Endothelial cell of umbilical vein (primary cell): ENCODE results near the gene PLEKHG3.

Experiments used
- CTCF ChIP-seq, 2 donors: IDR thresholded peaks; 1 replicate in 1 of 2; 2 replicates in 1 of 2; pipeline ENCODE4 v1.5.1; 2011; ENCODE audit warnings: low read length in 2 of 2, mild to moderate bottlenecking in 2 of 2, moderate library complexity in 2 of 2, control low read depth in 1 of 2, inconsistent platforms in 1 of 2, low read depth in 1 of 2; ENCODE audit not compliant: insufficient read depth in 1 of 2; ENCODE audit errors: extremely low read depth in 1 of 2
- EZH2 ChIP-seq: IDR thresholded peaks from 2 replicates; pipeline ENCODE4 v1.6.1; 2012; ENCODE audit warnings: borderline replicate concordance, low read depth, mild to moderate bottlenecking, moderate library complexity, low read length, inconsistent platforms; ENCODE audit not compliant: severe bottlenecking
- FOS ChIP-seq: IDR thresholded peaks from 2 replicates; pipeline ENCODE4 v1.6.1; 2011; ENCODE audit warnings: mild to moderate bottlenecking, low read length, moderate library complexity, borderline replicate concordance; ENCODE audit not compliant: insufficient read depth
- JUN ChIP-seq: IDR thresholded peaks from 2 replicates; pipeline ENCODE4 v1.6.1; 2011; ENCODE audit warnings: borderline replicate concordance, low read depth; ENCODE audit not compliant: insufficient read length, insufficient read depth
- MAX ChIP-seq: IDR thresholded peaks from 2 replicates; pipeline ENCODE4 v1.6.1; 2011; ENCODE audit not compliant: insufficient read depth, insufficient read length
- MYC ChIP-seq: IDR thresholded peaks from one replicate; pipeline ENCODE4 v1.6.1; 2011; ENCODE audit warnings: mild to moderate bottlenecking, low read depth, low read length
- POLR2A ChIP-seq: IDR thresholded peaks from 2 replicates; pipeline ENCODE4 v1.6.1; 2012; ENCODE audit warnings: low read depth, mild to moderate bottlenecking, control low read depth, low read length
- POLR2AphosphoS5 ChIP-seq: IDR thresholded peaks from 2 replicates; pipeline ENCODE4 v1.6.1; 2012; ENCODE audit warnings: low read depth, mild to moderate bottlenecking, control low read depth, low read length, moderate library complexity; ENCODE audit not compliant: insufficient read depth

- TF ChIP-seq POLR2A (no peak), CTCF (IDR thresholded peaks at IDR 0.05; ENCODE audit: extremely low read depth in 1 of 2, insufficient read depth in 1 of 2, low read depth in 1 of 2, low read length in 2 of 2) (no peak), FOS (no peak), EZH2 (no peak), MYC (no peak), POLR2AphosphoS5 (no peak), MAX (no peak), JUN (no peak)
Measured at GRCh38 chr14:64786296-64787149, 82.3 kb downstream of the PLEKHG3 start.
